Activated naive CD4-positive, alpha-beta T cell treated with anti-CD3 and anti-CD28 coated beads, Interleukin-2, amount 50 U/mL, for 16 hours (primary cell): ENCODE results near the gene NPIPA3.
"Not testable (repeated sequence)": the region's sequence is repeated elsewhere in the genome, so short reads cannot be mapped to it uniquely, and the experiment has no call there.

ENCODE experiments used
- DNase-seq: peaks from one replicate; pipeline ENCODE4 v3.0.0-alpha.2; 2020

Gene NPIPA3

GRCh38 chr16:14703156-14704011 is at the start of gene NPIPA3:
NPIPA3 (plus strand) TSS chr16:14703411; CDS start chr16:14708944, 5,533 bp downstream.
- not testable (repeated sequence) for DNase-seq

GRCh38 chr16:14658063-14658462 is 45.1 kb upstream of the NPIPA3 start:
- DNase-seq: no peak

DNA sequence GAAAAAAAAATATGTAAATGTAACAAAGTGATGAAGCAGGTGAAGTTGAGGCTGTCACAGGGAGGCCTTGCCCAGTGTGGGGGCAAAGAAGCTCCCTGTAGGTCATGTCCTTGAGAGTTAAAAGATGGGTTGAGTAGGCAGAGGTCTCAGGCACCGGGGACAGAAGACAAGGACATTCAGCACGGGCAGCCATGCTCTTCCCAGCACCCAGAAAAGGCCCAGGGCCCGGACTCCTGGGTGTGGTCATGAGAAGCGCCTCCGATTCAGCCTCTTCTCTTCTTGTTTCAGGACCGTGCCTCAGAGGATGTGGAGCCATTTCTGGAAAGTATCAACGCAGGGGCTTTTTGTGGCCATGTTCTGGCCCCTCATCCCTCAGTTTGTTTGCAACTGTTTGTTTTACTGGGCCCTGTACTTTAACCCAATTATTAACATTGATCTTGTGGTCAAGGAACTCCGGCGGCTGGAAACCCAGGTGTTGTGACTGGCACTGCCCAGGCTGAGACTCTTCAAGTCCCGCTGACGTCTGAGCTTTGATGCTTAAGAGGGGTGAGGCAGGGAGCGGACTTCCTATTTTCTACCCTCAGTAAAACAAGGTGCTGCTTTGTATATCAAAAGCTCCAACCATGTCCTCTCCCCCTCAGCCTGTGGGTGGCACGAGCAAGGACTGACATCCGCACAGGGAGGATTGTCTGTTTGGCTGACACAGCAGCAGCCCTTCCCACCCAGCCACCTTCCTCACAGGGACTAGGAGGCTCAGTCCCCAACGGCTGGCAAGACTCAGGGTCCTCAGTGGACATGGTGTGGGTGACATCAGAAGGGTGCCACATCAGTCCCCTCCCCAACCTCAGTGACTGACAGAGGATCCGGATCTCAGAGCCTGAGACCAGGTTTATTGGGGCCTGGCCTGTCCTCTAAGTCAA is 35.6 kb upstream of the NPIPA3 start:
- no peak for DNase-seq

DNA sequence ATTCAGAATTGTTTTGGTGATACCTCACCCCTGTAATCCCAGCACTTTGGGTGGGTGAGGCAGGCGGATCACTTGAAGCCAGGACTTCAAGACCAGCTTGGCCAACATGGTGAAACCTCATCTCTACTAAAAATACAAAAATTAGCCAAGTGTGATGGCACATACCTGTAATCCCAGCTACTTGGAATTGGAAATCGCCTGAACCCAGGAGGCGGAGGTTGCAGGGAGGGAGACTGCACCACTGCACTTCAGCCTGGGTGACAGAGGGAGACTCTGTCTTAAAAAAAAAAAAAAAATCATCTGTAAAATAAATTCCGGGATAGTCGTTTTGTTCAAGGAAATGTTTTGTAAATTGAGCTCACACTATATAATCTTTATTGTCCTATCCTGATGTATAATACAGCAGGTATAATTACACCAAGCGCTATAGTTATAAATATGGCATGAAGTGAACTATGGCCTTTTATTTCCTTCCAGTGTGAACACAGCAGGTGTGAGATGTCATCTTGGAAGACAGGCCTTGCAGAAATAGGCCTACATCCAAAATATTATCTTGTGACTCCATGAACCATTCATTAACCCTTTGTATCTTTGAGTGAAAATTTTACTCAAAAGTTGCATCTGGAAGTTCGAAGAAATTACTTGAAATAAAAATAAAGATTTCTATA is 34.5 kb upstream of the NPIPA3 start:
- DNase-seq: no peak

DNA sequence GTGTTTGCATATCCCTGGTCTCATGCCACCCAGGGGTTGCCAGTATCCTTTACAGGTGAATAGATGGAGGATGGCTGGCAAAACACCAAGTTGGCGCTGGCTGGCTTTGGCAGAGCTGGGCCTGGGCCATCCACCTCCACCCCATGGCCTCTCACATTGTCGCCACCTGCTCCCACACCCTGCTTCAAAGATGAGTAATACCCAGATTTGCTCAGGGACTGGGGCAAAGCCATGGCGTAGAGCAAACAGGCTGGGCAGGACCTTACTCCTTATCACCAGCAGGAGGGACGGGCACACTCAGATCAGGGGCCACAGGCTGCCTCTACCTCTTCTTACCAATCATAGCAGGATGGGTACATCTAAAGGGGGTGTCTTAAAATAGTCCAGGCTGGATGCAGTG is 33.4 kb upstream of the NPIPA3 start:
- no peak for DNase-seq

DNA sequence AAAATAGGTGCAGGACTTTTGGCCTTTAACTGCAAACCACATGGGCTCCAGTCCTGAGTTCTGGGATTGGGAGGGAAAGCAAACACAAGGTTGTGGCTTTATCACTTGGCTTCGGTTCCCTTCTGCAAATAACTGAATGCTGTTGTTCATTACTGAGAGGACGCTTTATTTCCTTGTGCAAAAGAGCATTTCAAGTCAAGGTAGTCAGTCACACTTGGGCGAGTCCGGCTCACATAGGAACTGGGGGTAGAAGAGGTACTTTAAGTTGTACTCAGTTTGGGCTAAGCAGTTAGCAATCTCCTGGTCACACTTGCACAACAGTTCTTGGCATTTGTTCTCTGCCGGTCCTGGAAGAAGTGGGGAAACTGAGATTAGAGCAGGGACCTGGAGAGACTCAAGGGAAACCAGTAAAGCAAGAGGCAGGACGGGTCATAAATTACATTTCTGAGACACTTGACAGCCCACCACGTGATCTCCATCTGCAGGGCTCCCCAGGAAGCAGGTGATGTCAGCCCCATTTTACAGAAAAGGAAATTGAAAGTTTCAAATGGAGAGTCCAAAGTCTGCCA is 30.7 kb upstream of the NPIPA3 start:
- DNase-seq: no peak

- no peak for DNase-seq
Observed at GRCh38 chr16:14676633-14677032, 26.6 kb upstream of the NPIPA3 start.

DNA sequence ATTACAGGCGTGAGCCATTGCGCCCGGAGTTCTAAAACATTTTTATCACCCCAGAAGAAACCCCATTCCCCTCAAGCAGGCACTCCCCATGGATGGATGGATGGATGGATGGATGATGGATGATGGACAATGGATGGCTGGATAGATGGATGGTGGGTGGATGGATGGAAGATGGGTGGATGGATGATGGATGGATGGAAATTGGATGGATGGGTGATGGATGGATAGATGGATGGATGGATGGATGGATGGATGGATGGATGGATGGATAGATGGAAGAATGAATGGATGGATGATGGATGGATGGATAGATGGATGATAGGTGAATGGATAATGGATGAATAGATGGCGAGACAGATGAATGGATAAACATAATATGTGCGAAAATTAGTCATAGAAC is 25.6 kb upstream of the NPIPA3 start:
- no peak for DNase-seq

- no peak for DNase-seq
Observed at GRCh38 chr16:14678748-14679497, 24.3 kb upstream of the NPIPA3 start.

GRCh38 chr16:14680396-14680795 is 22.8 kb upstream of the NPIPA3 start:
- DNase-seq: not testable (repeated sequence)

DNA sequence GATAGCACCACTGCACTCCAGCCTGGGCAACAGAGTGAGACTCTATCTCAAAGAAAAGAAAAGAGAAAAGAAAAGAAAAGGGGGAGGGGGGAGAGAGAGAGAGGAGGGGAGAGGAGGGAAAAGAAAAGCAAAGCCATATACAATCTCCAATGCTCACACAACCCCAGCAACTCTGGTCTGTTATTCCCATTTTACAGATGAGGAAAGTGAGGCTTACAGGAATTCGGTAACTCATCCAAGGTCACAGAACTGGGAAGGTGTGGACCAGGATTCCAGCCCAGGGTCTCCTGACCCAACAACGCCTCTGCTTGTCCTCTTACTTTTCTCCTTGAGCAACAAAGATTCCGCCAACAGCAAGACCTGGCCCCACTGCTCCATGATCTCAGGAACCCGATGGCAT is 22.1 kb upstream of the NPIPA3 start:
- no peak for DNase-seq

- DNase-seq: no peak
Observed at GRCh38 chr16:14682121-14682520, 21.1 kb upstream of the NPIPA3 start.

- DNase-seq: not testable (repeated sequence)
Observed at GRCh38 chr16:14685870-14686793, 17.1 kb upstream of the NPIPA3 start.

- DNase-seq: not testable (repeated sequence)
Observed at GRCh38 chr16:14694129-14694528, 9.1 kb upstream of the NPIPA3 start, which contains the start of gene PLA2G10. PLA2G10 (minus strand) TSS chr16:14694308; CDS start chr16:14694229, 79 bp downstream.

DNA sequence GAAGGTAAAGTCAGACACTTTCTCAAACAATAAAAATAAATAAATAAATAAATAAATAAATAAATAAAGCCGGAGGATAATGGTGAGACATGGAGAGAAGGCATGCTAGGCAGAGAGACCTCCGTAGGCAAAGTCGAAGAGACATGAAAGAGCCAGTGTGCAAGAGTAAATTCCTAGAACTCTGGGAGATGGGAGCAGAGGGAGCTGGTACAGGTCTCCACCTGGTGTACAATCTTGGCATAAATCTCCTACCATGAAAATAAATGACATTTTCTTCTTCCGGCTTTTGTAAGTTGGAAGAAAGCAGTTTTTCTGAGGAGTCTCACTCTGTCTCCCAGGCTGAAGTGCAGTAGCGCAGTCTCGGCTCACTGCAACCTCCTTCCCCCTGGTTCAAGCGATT is 1.4 kb upstream of the NPIPA3 start:
- not testable (repeated sequence) for DNase-seq

DNA sequence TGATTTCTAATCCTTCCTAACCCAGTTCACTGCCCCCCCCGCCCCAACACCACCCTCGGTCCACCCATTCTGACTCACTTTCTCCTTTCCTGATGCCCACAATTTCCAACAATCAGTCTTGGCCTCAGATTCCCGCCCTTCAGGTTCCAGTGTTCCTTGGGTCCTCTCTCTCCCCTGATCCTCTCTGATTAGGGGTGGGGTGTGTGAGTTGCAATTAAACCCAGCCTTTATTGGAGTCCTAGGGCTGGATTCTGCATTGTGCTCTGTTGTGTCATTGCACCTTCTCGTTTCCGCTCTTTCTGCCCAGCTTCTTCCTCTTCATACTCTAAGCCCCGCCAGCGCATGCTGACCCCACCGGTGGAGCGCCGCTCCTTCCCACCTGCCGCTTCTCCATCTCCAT is 539 bp upstream of the NPIPA3 start:
- not testable (repeated sequence) for DNase-seq

DNA sequence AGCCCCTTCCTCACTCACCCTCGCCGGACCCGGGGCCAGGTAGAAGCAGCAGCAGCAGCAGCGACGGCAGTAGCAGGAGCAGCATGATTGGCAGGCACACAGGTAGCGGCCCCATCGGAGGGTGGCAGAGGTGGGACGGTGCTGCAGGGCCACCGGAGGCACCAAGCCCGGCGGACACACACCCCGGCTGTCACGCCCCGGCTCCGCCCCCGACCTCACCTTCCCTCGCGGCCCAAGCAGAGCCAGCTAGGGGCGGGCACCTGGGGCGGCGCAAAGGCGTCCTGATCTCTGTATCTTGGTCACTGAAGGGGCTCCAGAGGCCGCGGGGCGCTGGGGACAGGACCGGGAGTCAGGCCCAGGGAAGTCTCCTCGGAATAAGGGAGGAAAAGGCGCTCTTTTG is 30.0 kb downstream of the NPIPA3 start:
- not testable (repeated sequence) for DNase-seq

DNA sequence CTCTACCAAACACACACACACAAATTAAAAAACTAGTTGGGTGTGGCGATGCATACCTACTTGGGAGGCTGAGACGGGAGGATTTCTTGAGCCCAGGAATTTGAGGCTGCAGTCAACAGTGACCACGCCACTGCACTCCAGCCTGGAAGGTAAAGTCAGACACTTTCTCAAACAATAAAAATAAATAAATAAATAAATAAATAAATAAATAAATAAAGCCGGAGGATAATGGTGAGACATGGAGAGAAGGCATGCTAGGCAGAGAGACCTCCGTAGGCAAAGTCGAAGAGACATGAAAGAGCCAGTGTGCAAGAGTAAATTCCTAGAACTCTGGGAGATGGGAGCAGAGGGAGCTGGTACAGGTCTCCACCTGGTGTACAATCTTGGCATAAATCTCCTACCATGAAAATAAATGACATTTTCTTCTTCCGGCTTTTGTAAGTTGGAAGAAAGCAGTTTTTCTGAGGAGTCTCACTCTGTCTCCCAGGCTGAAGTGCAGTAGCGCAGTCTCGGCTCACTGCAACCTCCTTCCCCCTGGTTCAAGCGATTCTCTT is 37.7 kb downstream of the NPIPA3 start:
- not testable (repeated sequence) for DNase-seq

DNA sequence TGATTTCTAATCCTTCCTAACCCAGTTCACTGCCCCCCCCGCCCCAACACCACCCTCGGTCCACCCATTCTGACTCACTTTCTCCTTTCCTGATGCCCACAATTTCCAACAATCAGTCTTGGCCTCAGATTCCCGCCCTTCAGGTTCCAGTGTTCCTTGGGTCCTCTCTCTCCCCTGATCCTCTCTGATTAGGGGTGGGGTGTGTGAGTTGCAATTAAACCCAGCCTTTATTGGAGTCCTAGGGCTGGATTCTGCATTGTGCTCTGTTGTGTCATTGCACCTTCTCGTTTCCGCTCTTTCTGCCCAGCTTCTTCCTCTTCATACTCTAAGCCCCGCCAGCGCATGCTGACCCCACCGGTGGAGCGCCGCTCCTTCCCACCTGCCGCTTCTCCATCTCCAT is 38.6 kb downstream of the NPIPA3 start:
- DNase-seq: not testable (repeated sequence)
